Esophagus muscularis mucosa (tissue), 4 donors: ENCODE results near the gene ANKRD27. TPM values are rescaled to one million over a fixed set of nuclear protein-coding genes. Genes with fewer than 3 reads are reported as not detected.

ENCODE experiments used
- DNase-seq: peaks from one replicate; pipeline ENCODE4 v3.0.0-alpha.2; 2017; ENCODE audit errors: extremely low spot score
- H3K27ac ChIP-seq, 4 donors: fragments of 200-600 bp; sonication (generic); replicated peaks in 1 of 4; 1 replicate in 3 of 4; 2 replicates in 1 of 4; pipeline ENCODE4 v1.5.1; 2016 to 2019; ENCODE audit warnings: mild to moderate bottlenecking in 1 of 4
- H3K27me3 ChIP-seq, 4 donors: fragments of 200-600 bp; sonication (generic); one replicate each; pipeline versions ENCODE4 v1.5.1 to v1.6.0; 2016 to 2019
- H3K36me3 ChIP-seq, 4 donors: fragments of 200-600 bp; sonication (generic); one replicate each; pipeline ENCODE4 v1.5.1; 2016 to 2019
- H3K4me1 ChIP-seq, 4 donors: fragments of 200-600 bp; sonication (generic); one replicate each; pipeline ENCODE4 v1.5.1; 2016 to 2019
- H3K4me3 ChIP-seq, 4 donors: fragments of 200-600 bp; sonication (generic); 1 replicate in 2 of 4; 2 replicates in 2 of 4; pipeline ENCODE4 v1.5.1; 2016 to 2019; ENCODE audit warnings: mild to moderate bottlenecking in 4 of 4, moderate library complexity in 1 of 4
- H3K9me3 ChIP-seq, 4 donors: fragments of 200-600 bp; sonication (generic); 1 replicate in 3 of 4; 2 replicates in 1 of 4; pipeline ENCODE4 v1.5.1; 2016 to 2019
- CTCF ChIP-seq, 3 experiments: fragments of 200-600 bp in 2 of 3; fragments of 450-650 bp in 1 of 3; sonication (generic) in 2 of 3; IDR thresholded peaks; one replicate each; pipeline ENCODE4 v1.5.1; 2017 to 2019; ENCODE audit warnings: antibody characterized with exemption in 3 of 3, mild to moderate bottlenecking in 2 of 3, moderate library complexity in 1 of 3
- EP300 ChIP-seq: sonication (generic); formaldehyde crosslinking; IDR thresholded peaks from one replicate; pipeline ENCODE4 v1.6.1; 2017; ENCODE audit warnings: antibody characterized with exemption
- POLR2A ChIP-seq: fragments of 450-650 bp; IDR thresholded peaks from one replicate; pipeline ENCODE4 v1.6.1; 2017; ENCODE audit warnings: antibody characterized with exemption, moderate library complexity, mild to moderate bottlenecking, low read depth
- POLR2AphosphoS5 ChIP-seq, 2 donors: sonication (generic); formaldehyde crosslinking; IDR thresholded peaks; one replicate each; pipeline ENCODE4 v1.6.1; 2017; ENCODE audit warnings: antibody characterized with exemption in 2 of 2
- WGBS: methylation state at CpG from one replicate; pipeline ENCODE4 v1.1.5; 2018; 5-methylcytosine and 5-hydroxymethylcytosine counted together
- intact Hi-C: fragments of 100-400 bp; cut with DNase I; formaldehyde crosslinking; loops from one replicate; pipeline ENCODE4 v1.15.1; 2023
- total RNA-seq, 4 donors: library from RNA; depleted of rRNA; stranded (reverse); fragments of >200 nt; gene quantifications; one replicate each; pipeline versions ENCODE4 v1.1.0 to v1.2.1, GENCODE V29; 2016

The ANKRD27 gene
- total RNA-seq, 4 donors from 2014 or later = 43.2 to 58.1 (median 46.8) TPM

GRCh38 chr19:32619051-32619685 lies 55.8 kb downstream of the ANKRD27 start:
- DNase-seq = no peak
- peaks cover 81 to 100% (median 98%) of the 10 kb centered on the region in 4 donors for H3K36me3 ChIP-seq
- H3K4me3 ChIP-seq = no peak overlapping the region

GRCh38 chr19:32615569-32615968 lies 59.4 kb downstream of the ANKRD27 start:
- H3K4me3 ChIP-seq = no peak overlapping the region
- DNase-seq = no peak
- peaks cover 66 to 100% (median 98%) of the 10 kb centered on the region in 4 donors for H3K36me3 ChIP-seq
- no peaks in the 10 kb centered on the region for H3K9me3 ChIP-seq
- H3K4me1 ChIP-seq = no peaks in the 10 kb centered on the region
- TF ChIP-seq POLR2A = no peak
- TF ChIP-seq POLR2AphosphoS5 (IDR thresholded peaks at IDR 0.05) = no peak
- TF ChIP-seq EP300 = no peak
- H3K27ac ChIP-seq = no peak overlapping the region
- 94% methylated on average over 11 of the region's 11 CpGs for WGBS
- intact Hi-C loops = no loop called here
- no peaks in the 10 kb centered on the region for H3K27me3 ChIP-seq

More at GRCh38 chr19:32619051-32619685, 55.8 kb downstream of the ANKRD27 start:
- no peaks in the 10 kb centered on the region for H3K9me3 ChIP-seq
- TF ChIP-seq POLR2A (no peak), CTCF (IDR thresholded peaks at IDR 0.05) (no peak), EP300 (no peak), POLR2AphosphoS5 (IDR thresholded peaks at IDR 0.05) (no peak)
- H3K27me3 ChIP-seq = no peaks in the 10 kb centered on the region
- no peak overlapping the region for H3K27ac ChIP-seq
- intact Hi-C loops = no loop called here
- WGBS = 94% methylated on average over 21 of the region's 23 CpGs
- no peaks in the 10 kb centered on the region for H3K4me1 ChIP-seq

- Histone ChIP-seq H3K4me1 (no peaks in the 10 kb centered on the region), H3K27me3 (no peaks in the 10 kb centered on the region), H3K36me3 (peaks cover 62 to 95% (median 94%) of the 10 kb centered on the region in 4 donors), H3K9me3 (no peaks in the 10 kb centered on the region), H3K4me3 (no peak overlapping the region), H3K27ac (no peak overlapping the region)
- no peak for DNase-seq
- TF ChIP-seq CTCF (IDR thresholded peaks at IDR 0.05) = no peak
- TF ChIP-seq EP300 = no peak
- no peak for TF ChIP-seq POLR2A
- no peak for TF ChIP-seq POLR2AphosphoS5 (IDR thresholded peaks at IDR 0.05)
- intact Hi-C loops = no loop called here
- WGBS = 96% methylated on average over 7 of the region's 7 CpGs
Observed at GRCh38 chr19:32614916-32615315, 60.1 kb downstream of the ANKRD27 start.

GRCh38 chr19:32613008-32613407 lies 62.0 kb downstream of the ANKRD27 start:
- no peaks in the 10 kb centered on the region for H3K9me3 ChIP-seq
- H3K4me3 ChIP-seq = no peak overlapping the region
- WGBS = 96% methylated on average over 4 of the region's 4 CpGs
- H3K36me3 ChIP-seq = peaks cover 52 to 94% (median 89%) of the 10 kb centered on the region in 4 donors
- H3K27ac ChIP-seq = no peak overlapping the region
- no peaks in the 10 kb centered on the region for H3K27me3 ChIP-seq
- no peaks in the 10 kb centered on the region for H3K4me1 ChIP-seq
- TF ChIP-seq POLR2A = no peak
- TF ChIP-seq CTCF (IDR thresholded peaks at IDR 0.05) = no peak
- TF ChIP-seq EP300 = no peak
- no peak for TF ChIP-seq POLR2AphosphoS5 (IDR thresholded peaks at IDR 0.05)
- intact Hi-C loops = no loop called here
- DNase-seq = no peak

- H3K9me3 ChIP-seq = no peaks in the 10 kb centered on the region
- H3K4me3 ChIP-seq = no peak overlapping the region
- no peaks in the 10 kb centered on the region for H3K27me3 ChIP-seq
- WGBS = 88% methylated on average over 5 of the region's 5 CpGs
- no peak for TF ChIP-seq POLR2AphosphoS5 (IDR thresholded peaks at IDR 0.05)
- no peak for TF ChIP-seq CTCF (IDR thresholded peaks at IDR 0.05)
- no peak for TF ChIP-seq POLR2A
- no peak for TF ChIP-seq EP300
- no peak for DNase-seq
- intact Hi-C loops = no loop called here
- peaks cover 49 to 93% (median 88%) of the 10 kb centered on the region in 4 donors for H3K36me3 ChIP-seq
- no peaks in the 10 kb centered on the region for H3K4me1 ChIP-seq
- H3K27ac ChIP-seq = no peak overlapping the region
Observed at GRCh38 chr19:32611161-32611560, 63.8 kb downstream of the ANKRD27 start.
